HG03521 (cell line): ENCODE measurements around the gene ZNF536.
"Not testable (repeated sequence)": the region's sequence is repeated elsewhere in the genome, so short reads cannot be mapped to it uniquely, and the experiment has no call there.

Experiments used
- ATAC-seq: cut with Tn5 transposase; IDR thresholded peaks from one replicate; pipeline ENCODE4 v1.9.1; 2021; ENCODE audit warnings: mild to moderate bottlenecking, moderate library complexity; ENCODE audit not compliant: unreplicated experiment

Gene ZNF536

GRCh38 chr19:30471441-30471840 lies 99.3 kb downstream of the ZNF536 start:
- no peak for ATAC-seq

- ATAC-seq, result no peak
Measured at GRCh38 chr19:30473334-30473867, 101.2 kb downstream of the ZNF536 start.

DNA sequence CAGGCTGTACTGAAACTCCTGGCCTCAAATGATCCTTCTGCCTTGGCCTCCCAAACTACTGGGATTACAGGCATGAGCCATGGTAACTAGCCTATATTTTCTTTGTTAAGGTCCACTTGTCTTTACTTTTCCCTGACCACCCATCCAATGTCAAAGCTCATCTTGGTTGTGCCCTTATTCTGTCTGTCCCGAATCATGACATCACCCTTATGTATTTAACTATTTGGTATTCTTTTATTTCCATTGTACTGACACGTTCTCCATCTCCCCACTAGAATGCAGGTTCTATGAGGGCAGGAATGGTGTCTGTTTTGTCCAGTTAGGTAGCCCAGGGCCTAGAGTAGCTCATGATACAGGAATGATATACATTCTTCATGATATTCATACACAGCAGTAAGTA lies 104.8 kb downstream of the ZNF536 start:
- ATAC-seq, result no peak

DNA sequence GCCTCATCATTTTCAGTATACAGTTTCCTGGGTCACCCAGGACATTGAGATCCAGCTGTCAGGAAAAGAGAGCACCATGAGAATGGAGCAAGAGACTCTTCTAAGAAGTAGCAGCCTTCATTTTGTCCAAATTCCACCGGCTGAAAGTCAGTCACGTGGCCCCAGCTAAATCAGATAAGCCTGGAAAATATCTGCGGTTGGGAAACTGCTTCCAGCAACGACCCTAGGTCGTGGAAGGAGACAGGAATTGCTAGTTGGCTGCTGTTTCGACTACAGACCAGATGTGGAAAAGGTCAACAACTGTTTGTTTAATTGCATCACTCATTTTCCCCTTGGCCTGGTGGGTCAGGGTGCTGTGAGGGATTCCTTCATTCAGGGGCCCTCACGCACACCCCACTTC lies 107.0 kb downstream of the ZNF536 start:
- no peak for ATAC-seq

DNA sequence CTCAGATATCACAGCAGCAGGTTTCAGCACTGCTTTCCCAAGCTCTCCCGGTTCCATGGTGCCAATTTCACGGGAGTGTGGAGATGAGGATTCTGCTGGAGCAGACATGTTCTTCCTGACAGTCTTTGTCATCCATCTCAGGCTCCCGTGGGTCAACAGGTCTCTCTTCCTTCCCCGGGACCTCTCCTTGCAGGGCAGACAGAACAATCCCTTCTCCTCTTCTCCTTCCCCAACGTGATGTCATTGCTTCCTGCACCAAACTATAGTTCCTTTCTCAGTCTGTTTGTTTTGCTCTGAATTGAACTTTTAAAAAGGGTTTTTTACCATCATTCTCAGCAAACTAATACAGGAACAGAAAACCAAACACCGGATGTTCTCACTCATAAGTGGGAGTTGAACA lies 107.9 kb downstream of the ZNF536 start:
- no peak for ATAC-seq

DNA sequence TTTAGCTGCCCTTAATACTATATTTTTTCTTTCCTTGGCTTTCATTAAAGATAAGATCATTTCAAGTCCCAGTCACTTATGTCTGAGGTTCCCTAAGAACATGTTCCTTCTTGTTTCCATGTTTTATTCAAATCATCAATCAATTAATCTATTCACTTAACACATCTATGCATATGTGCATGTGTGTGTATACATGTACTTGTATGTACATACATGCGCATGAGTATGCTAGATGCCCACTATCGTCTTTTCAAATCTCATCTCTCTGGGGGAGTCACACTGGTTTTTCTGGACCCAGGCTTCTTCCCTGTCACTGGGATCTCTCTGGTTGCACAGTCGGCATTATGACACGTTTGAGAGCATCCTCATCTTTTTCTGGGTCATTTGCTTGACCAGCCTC lies 108.9 kb downstream of the ZNF536 start:
- ATAC-seq, result no peak

DNA sequence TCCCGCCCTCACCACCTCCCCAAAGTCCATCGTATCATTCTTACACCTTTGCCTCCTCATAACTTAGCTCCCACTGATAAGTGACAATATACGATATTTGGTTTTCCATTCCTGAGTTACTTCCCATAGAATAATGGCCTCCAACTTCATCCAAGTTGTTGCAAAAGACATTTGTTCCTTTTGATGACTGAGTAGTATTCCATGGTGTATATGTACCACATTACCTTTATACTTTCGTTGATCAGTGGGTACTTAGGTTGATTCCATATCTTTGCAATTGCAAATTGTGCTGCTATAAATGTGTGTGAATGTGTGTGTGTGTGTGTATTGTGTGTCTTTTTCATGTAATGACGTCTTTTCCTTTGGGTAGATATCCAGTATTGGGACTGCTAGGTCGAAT lies 109.6 kb downstream of the ZNF536 start:
- no peak for ATAC-seq

- ATAC-seq, result no peak
Measured at GRCh38 chr19:30482956-30483355, 110.8 kb downstream of the ZNF536 start.

- not testable (repeated sequence) for ATAC-seq
Measured at GRCh38 chr19:30486250-30486649, 114.1 kb downstream of the ZNF536 start.

- no peak for ATAC-seq
Measured at GRCh38 chr19:30487178-30487577, 115.0 kb downstream of the ZNF536 start.

DNA sequence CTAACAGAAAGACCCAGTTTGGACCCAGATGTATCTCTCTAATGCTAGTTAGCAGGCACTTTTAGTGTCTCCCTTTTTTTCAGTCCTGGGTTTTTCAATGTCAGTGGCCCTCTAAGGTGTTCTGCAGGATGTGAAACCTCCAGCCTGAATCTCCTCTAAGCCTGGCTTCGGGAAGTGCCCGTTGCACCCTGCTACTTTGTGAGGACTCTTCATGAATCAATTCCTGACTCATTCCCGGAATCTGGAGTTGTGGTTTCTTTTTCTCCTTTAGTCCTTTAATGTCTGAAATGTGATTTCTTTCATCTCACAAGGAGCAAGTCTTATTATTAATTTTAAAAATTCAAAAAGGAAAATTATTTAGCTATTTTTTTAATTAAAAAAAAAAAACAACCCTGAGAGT lies 116.0 kb downstream of the ZNF536 start:
- ATAC-seq, result no peak

DNA sequence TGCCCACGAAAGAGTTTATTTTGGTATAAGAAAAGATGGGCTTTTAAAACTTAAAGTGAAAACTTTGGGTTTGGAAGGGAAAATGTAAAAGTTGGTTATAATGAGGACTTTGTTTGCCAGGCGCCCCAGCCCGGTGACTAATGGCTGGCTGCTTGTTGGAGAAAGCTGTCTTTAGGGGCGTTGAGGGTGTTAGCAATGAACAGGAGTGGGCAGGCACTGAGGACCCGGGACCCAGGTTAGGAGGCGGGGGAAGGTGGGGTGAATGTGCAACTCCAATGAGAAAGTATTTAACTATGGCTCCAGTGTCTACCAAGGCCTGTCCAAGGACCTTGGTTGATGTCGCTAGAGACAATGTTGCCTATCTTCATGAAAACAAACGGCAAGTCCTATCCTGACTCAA lies 118.6 kb downstream of the ZNF536 start:
- ATAC-seq, result no peak

DNA sequence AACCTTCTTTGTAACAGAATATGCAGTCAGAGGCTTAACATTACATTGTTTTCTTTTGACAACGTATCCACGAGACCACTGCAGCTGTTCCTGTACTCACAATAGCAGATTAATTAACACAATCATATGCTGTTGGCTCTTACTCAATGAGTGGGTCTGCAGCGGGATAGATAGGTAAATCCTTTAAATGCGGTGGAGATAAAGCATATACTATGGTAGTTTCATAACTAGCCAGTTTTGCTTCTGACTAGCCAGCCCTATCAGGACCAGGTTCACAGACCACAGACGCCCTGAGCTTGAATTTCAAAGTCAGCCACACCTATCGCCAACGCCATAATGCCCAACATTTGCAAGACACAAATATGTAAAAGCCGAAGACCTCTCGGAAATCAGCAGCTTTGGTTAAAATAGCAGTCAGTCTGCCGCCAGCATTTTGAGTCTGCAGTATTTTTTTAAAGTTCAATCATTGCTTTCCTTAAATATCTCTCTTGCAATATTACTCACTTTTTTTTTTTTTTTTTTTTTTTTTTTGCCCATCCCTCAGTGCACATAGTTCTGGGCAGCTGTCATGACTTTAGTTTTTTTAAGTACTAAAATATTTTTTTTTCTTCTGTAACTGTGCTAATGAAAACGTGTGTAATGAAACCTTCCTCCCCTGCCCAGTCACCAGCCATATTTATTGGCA lies 120.5 kb downstream of the ZNF536 start:
- no peak for ATAC-seq

GRCh38 chr19:30497034-30497433 lies 124.8 kb downstream of the ZNF536 start:
- ATAC-seq, result no peak

- ATAC-seq, result not testable (repeated sequence)
Measured at GRCh38 chr19:30498085-30498484, 125.9 kb downstream of the ZNF536 start.

DNA sequence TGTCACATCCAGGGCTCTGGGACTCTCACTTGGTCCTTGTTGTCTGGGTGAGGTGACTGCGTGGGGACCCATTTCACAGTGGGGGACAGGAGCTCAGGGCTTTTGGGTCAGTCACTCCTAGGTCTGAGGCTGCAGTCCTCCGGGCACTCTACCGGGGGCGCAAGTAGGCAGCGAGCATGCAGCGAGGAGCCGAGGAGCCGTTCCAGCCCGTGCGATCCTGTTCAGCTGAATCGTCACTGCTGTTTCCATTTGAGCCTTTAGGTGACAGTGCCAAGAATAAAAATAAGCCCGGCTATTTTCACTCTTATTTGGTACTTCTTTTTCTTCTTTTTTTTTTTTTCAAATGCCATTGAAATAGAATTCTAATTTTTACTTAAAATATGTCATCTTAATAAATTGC lies 126.5 kb downstream of the ZNF536 start:
- ATAC-seq, result no peak

- ATAC-seq, result no peak
Measured at GRCh38 chr19:30504272-30504671, 132.1 kb downstream of the ZNF536 start.

DNA sequence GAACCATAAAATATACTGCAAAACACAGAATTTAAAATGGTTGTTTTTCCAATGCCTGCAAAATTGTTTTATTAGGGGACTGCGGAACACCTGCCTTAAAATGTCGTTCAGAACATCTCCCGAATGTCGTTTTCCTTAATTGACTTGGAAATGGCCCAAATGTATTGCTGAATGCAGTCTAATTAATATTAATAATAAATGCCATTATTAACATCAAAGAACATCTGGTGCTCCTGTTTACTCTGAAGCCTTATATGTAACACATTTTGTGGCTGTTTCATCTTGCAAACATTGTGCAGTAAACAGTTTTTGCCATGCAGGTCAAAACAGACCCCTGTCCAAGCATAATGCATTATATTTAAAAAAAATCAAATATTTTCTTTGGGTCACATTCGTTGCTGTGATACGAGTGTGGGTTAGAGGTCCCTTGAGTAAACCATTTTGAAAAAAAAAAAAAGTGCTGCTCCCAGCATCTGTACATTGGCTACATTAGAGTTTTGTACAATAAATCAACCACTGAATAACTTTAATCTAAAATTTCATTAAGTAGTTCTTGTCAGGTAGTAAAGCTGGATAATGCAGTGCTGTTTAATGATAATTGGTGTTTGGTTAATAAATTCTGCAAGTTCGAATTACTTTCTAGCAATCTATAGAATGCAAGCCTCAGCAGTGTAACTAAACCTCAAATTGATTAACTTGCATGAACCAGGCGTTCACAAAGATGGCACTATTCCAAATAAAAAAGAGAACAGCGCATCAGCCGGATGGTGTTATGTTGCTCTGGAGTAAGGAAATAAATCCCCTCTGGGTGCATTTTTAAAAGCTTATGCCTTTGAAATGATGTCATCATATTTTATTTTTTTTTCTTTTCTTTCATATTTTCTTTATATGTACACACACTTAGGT lies 140.2 kb downstream of the ZNF536 start:
- ATAC-seq, result no peak

DNA sequence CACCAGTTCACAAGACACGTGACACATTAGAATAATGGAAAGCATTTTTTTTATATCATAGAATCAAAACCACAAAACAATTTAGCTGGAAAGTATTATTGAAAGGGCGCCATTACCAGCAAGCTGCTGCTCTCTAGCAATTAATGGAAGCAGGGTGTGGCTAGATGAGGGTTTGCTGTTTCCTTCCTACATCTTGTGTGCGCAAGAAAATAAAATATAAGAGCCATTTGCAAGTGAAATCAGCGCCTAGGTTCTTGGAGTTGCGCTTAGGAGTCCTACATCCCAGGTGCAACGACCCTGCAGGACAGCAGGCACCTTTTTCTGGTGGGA lies 140.9 kb downstream of the ZNF536 start:
- no peak for ATAC-seq

- no peak for ATAC-seq
Measured at GRCh38 chr19:30516111-30516510, 143.9 kb downstream of the ZNF536 start.

DNA sequence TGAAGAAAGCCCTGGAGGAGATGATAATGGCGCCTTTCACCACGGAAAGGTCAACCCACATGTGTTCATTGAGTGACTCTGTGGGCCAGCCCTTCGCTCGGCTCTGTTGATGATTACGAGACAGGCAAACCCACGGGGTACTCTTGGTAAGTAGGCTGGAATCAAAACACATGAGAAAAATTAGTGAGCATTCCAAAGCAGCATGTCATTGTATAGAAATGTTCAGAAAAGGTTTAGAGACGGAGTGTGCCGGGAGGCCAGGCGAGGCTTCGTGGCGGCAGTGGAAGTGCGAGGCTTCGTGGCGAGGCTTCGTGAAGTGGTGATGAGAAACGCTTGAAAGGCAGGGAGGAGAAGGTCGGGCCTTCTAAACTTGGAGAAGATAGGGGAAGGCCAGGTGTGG lies 144.3 kb downstream of the ZNF536 start:
- no peak for ATAC-seq

DNA sequence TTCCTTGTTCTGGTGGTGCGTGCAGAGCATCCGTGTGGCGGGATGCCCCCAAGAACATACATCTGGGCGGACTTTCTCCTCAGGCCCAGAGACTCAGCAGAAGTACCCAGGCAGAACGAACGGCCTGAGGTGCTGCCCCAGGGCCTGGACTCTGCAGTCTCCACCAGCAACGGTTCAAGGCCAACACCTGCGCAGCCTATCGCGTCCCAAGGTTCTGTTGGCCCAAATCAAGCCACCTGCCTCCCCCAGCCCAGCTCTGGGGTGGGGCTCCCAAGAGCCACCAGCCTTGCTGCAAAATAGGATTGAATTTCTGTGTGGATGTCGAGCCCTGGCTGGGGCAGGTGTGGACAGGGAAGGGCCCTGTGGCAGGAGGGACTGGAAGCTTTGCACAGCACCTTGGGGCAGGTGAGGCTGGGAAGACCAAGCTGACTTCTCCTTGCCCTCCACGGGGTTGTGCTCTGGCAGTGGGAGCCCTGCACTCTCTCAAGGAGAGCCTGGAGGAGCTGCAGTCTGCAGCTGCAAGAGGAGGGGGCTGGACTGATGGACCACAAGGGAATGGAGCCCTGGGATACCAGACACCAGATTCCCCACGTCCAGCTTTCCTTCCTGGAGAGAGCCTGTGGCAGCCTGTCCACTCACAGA lies 146.9 kb downstream of the ZNF536 start:
- ATAC-seq, result no peak
